T-helper 9 cell (primary cell): ENCODE results near the gene WDR17.

Source experiments
- DNase-seq: peaks from one replicate; pipeline ENCODE4 v3.0.0-alpha.2; 2020
- total RNA-seq, 2 donors: gene quantifications; one replicate each; lab custom pipeline; 2026; lab: John Stamatoyannopoulos, UW

WDR17 gene
- total RNA-seq: 0.24 to 1.4 reads per million in 2 donors

GRCh38 chr4:176065435-176066291 is at the start of gene WDR17:
TSS of gene WDR17 (plus strand) at chr4:176065841. CDS start at chr4:176111581, 45,740 bp downstream.
- DNase-seq: peak; percentile 25

- no peak for DNase-seq
These were observed 49.0 kb upstream of the WDR17 start for GRCh38 chr4:176016601-176017000.

DNA sequence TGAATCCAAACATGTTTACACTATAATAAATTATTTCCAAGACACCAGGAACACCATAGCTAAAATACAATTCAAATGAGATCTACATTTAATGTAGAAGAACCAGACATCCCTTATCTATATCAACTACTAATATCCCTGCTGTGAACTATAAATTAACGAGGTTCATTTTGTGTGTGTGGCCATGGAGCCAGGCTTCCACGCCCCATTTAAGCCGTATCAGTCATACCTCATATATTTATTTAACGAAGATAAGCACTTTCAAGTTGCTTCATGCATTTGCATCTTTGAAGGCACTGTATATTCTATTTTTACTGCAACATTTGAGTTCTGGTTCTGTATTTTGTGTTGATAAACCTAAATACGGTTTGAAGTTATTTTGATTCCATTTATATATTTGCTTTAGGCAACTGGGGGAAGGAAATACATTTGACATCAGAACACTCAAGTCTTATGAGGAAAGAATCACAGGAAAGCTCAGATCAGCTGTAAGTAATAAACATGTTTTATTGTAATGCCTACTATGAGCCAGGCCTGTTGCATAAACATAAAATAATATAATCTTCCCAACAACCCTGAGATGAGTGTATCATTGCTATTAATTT is 45.1 kb upstream of the WDR17 start:
- DNase-seq: no peak

GRCh38 chr4:176030391-176030790 is 35.2 kb upstream of the WDR17 start:
- no peak for DNase-seq

- no peak for DNase-seq
These were observed 33.7 kb upstream of the WDR17 start for GRCh38 chr4:176031922-176032321.

DNA sequence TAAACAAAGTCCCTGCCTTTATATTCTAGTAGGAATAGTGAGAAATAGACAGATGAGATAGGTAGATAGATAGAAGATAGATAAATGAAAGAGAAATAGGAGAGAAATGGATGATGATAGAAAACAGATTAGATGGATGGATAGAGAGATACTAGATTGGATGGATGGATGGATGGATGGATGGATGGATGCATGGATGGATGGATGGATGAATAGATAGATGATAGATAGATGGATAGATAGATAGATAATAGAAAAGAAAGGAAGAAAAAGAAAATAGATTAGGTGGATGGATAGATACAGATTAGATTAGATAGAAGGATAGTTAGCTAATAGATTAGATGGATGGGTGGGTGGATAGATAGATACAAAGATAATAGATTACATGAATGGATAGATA is 33.2 kb upstream of the WDR17 start:
- no peak for DNase-seq

DNA sequence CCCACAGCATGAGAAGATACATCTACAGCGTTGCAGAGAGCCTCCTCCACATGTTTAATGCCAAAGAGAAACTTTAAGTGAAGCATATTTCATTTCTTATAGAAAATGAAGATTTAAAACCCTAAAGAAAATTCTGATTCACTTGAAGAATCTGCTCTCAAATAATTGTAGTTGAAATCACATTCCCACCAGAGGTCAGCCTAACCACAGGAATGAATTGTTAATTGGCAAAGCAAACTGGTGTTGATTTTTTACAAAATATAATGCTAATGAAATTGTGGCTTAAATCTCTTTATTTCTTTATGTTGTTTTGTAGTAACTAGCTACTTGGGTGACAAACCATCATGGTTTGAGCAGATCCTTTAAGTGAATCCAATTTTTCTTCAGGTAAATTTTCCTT is 31.1 kb upstream of the WDR17 start:
- DNase-seq: no peak

GRCh38 chr4:176034936-176035335 is 30.7 kb upstream of the WDR17 start:
- DNase-seq: no peak

GRCh38 chr4:176036585-176037205 is 28.9 kb upstream of the WDR17 start:
- no peak for DNase-seq

- DNase-seq: no peak
These were observed 26.9 kb upstream of the WDR17 start for GRCh38 chr4:176038789-176039188.

DNA sequence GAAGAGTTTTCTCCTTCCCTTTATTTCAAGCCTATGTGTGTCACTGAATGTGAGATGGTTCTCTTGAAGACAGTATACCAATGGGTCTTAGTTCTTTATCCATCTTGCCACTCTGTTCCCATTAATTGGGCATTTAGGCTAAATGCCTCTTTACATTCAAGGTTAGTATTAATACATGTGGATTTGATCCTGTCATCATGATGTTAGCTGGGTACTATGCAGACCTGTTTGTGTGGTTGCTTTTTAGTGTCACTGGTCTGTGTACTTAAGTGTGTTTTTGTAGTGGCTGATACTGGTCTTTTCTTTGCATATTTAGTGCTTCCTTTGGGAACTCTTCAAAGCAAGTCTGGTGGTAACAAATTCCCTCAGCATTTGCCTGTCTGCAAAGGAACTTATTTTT is 23.4 kb upstream of the WDR17 start:
- DNase-seq: no peak

- no peak for DNase-seq
These were observed 21.6 kb upstream of the WDR17 start for GRCh38 chr4:176043838-176044588.

DNA sequence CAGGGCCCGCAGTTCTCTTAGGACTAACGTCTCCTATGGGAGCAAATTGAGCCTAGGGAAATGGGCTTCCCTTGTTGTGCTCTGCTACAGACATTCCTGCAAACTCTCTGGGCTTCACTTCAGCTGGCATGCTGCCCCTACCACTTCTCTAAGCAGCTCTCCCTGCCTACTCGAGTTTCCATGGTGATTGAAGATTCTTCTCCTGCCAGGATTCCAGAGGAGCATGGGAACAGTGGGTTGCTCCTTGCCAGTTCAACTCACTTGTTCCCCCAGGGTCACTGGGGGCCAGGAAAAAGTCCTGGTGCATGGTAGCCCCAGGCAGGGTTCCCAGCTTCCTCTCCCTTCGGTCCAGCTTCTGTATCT is 21.1 kb upstream of the WDR17 start:
- no peak for DNase-seq

- no peak for DNase-seq
These were observed 17.0 kb upstream of the WDR17 start for GRCh38 chr4:176048631-176049030.

- DNase-seq: no peak
These were observed 12.9 kb upstream of the WDR17 start for GRCh38 chr4:176052744-176053143.

DNA sequence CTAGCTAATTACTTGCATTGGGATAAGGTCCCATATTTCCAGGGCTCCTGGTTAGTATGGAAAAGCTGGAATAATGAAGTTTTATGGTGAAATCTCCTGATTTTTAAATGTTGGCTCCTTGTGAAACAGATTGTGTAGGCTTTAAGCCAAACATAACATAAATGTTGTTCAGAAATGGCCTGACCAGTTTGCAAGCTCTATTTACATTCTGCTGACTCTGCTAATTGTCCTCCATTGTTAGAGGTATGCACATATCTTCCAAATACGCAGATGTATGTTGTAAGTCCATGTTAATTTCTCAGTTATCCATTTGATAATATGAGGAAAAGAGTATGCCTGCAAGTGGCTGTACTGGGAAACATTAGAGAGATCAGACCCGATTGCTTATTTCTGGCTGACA is 11.9 kb upstream of the WDR17 start:
- no peak for DNase-seq

DNA sequence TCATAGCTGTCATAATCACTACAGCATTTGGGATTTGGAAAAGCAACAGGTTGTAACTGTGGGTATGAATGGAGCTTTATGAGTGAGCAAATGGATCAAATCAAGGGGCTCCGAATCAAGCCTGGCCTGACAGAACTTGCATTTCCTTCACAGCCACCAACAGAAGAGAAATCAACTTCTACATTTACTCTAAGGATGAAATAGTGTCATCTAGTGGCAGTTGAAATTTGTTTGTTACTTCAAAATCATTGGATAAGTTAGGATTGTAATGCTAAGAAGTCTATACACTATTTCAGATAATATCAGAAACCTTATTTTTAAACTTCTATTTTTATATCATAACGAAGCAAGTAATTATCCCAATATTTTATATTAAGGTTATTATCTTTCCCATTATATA is 10.7 kb upstream of the WDR17 start:
- no peak for DNase-seq

DNA sequence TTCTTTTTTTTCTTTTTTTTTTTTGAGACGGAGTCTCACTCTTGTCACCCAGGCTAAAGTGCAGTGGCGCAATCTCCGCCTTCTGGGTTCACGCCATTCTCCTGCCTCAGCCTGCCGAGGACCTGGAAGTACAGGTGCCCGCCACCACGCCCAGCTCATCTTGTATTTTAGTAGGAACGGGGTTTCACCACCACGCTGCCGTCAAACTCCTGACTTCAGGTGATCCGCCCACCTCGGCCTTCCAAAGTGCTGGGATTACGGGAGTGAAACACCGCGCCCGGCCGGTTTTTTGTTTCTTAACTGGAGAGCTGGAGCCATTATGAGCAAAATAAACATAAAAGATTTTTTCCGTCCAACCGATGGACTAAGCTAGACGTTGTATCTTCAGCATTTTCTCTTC is 1.9 kb upstream of the WDR17 start:
- no peak for DNase-seq

DNA sequence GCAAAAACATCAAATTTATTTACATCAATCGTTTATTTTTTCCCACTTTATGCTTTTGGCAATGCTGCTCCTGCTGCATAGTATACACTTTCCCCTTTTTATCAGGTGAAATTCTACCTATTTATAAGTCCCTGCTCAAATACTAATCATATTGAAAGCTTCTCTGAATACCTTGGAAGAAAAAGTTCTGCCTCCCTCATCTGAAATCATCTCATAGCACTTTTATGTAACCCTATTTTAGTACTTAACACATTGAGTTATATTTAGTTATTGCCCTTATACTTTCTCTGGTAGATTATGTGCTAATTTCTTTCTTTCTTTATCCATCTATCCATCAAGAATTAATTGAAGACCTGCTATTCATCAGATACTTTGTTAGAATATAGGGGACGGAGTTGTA is 1.1 kb upstream of the WDR17 start:
- no peak for DNase-seq

- DNase-seq: no peak
These were observed 1.1 kb downstream of the WDR17 start for GRCh38 chr4:176066757-176067156.

- DNase-seq: no peak
These were observed 11.9 kb downstream of the WDR17 start for GRCh38 chr4:176077561-176077960.

GRCh38 chr4:176084769-176085168 is 19.1 kb downstream of the WDR17 start:
- no peak for DNase-seq

DNA sequence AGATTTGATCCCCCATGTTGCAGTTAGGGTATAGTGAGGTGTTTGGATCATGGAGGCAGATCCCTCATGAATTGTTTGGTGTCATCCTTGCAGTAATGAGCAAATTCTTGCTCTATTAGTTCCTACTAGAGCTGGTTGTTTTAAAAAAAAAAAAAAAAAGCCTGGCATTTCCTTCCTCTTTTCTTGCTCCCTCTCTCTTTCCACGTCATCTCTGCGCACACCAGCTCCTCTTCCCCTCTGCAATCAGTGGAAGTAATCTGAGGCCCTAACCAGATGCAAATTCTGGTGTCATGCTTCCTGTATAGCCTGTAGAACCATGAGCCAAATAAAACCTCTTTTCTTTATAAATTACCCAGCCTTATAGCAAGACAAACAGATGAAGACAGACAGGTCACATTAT is 24.5 kb downstream of the WDR17 start:
- no peak for DNase-seq
